ENCODE measurements around the gene BLOC1S5.

Gene BLOC1S5

GRCh38 chr6:8063761-8064637 lies at the start of gene BLOC1S5:
BLOC1S5 (minus strand) TSS chr6:8064389; CDS start chr6:8064376, 13 bp downstream.
- DNase-seq (ENCODE audit: low spot score): peak; percentile 87

- DNase-seq (ENCODE audit: low spot score): no peak
These were observed 49.0 kb upstream of the BLOC1S5 start for GRCh38 chr6:8113131-8113654.

GRCh38 chr6:8110725-8111124 lies 46.5 kb upstream of the BLOC1S5 start:
- DNase-seq (ENCODE audit: low spot score): no peak

- DNase-seq (ENCODE audit: low spot score): no peak
These were observed 46.0 kb upstream of the BLOC1S5 start for GRCh38 chr6:8110117-8110721.

- no peak for DNase-seq (ENCODE audit: low spot score)
These were observed 44.8 kb upstream of the BLOC1S5 start for GRCh38 chr6:8108759-8109539.

GRCh38 chr6:8108031-8108660 lies 44.0 kb upstream of the BLOC1S5 start:
- DNase-seq (ENCODE audit: low spot score): peak; percentile 83

GRCh38 chr6:8105791-8106190 lies 41.6 kb upstream of the BLOC1S5 start:
- DNase-seq (ENCODE audit: low spot score): no peak

GRCh38 chr6:8103726-8104125 lies 39.5 kb upstream of the BLOC1S5 start:
- DNase-seq (ENCODE audit: low spot score): no peak

GRCh38 chr6:8102122-8102958 lies 38.2 kb upstream of the BLOC1S5 start, which contains the start of gene EEF1E1:
EEF1E1 (minus strand) TSS chr6:8102548; CDS start chr6:8102521, 27 bp downstream.
- DNase-seq (ENCODE audit: low spot score): peak; percentile 98

GRCh38 chr6:8100159-8100854 lies 36.1 kb upstream of the BLOC1S5 start:
- DNase-seq (ENCODE audit: low spot score): no peak

GRCh38 chr6:8090650-8091049 lies 26.5 kb upstream of the BLOC1S5 start:
- DNase-seq (ENCODE audit: low spot score): no peak

- no peak for DNase-seq (ENCODE audit: low spot score)
These were observed 24.7 kb upstream of the BLOC1S5 start for GRCh38 chr6:8088886-8089285.

GRCh38 chr6:8087870-8088754 lies 23.9 kb upstream of the BLOC1S5 start:
- no peak for DNase-seq (ENCODE audit: low spot score)

GRCh38 chr6:8086755-8087306 lies 22.6 kb upstream of the BLOC1S5 start:
- no peak for DNase-seq (ENCODE audit: low spot score)

GRCh38 chr6:8085053-8085511 lies 20.9 kb upstream of the BLOC1S5 start:
- no peak for DNase-seq (ENCODE audit: low spot score)

GRCh38 chr6:8084586-8084985 lies 20.4 kb upstream of the BLOC1S5 start:
- no peak for DNase-seq (ENCODE audit: low spot score)

GRCh38 chr6:8082954-8083858 lies 19.0 kb upstream of the BLOC1S5 start:
- DNase-seq (ENCODE audit: low spot score): peak; percentile 34

GRCh38 chr6:8082572-8082953 lies 18.4 kb upstream of the BLOC1S5 start:
- no peak for DNase-seq (ENCODE audit: low spot score)
